Gastrocnemius medialis (tissue), 4 donors: ENCODE measurements around the gene CTIF.

ENCODE experiments used
- CTCF ChIP-seq, 5 experiments: fragments of 450-650 bp in 3 of 5; fragments of 200-600 bp in 2 of 5; sonication (generic) in 2 of 5; IDR thresholded peaks in 4 of 5; conservative IDR thresholded peaks in 1 of 5; 1 replicate in 4 of 5; 2 replicates in 1 of 5; pipeline ENCODE4 v1.5.1; 2016 to 2019; ENCODE audit warnings: antibody characterized with exemption in 5 of 5, mild to moderate bottlenecking in 3 of 5, moderate library complexity in 3 of 5
- POLR2A ChIP-seq, 2 donors: fragments of 450-650 bp; IDR thresholded peaks; one replicate each; pipeline ENCODE4 v1.6.1; 2017; ENCODE audit warnings: antibody characterized with exemption in 2 of 2, mild to moderate bottlenecking in 2 of 2, moderate library complexity in 2 of 2

GRCh38 chr18:48517048-48517447 lies 21.8 kb upstream of the CTIF start:
- TF ChIP-seq POLR2A (IDR thresholded peaks at IDR 0.05) (no peak), CTCF (IDR thresholded peaks at IDR 0.05 in 4 of 5, conservative IDR thresholded peaks at IDR 0.05 in 1 of 5) (no peak)
